Measurements from ENCODE around the gene PSMD12.
"Not testable (repeated sequence)": the region's sequence is repeated elsewhere in the genome, so short reads cannot be mapped to it uniquely, and the experiment has no call there.

Gene PSMD12

GRCh38 chr17:67412032-67412431 is 45.7 kb upstream of the PSMD12 start:
- DNase-seq (ENCODE audit: low read depth, low spot score), result no peak
- no peak for TF ChIP-seq CTCF (IDR thresholded peaks at IDR 0.05; ENCODE audit: insufficient read depth, low read length, missing control alignments)
- CTCF ChIA-PET, result interaction anchor here (0.8 to 1.2 kb wide), 2 partner anchors 33 to 64 kb away, joined by 3 to 4 read pairs; no protein-coding TSS in a partner anchor
- POLR2A ChIA-PET, result no interaction called here
- no peak overlapping the region for H3K4me3 ChIP-seq (ENCODE audit: low read depth, low read length)

GRCh38 chr17:67411397-67411796 is 45.0 kb upstream of the PSMD12 start:
- no peak overlapping the region for H3K4me3 ChIP-seq (ENCODE audit: low read depth, low read length)
- TF ChIP-seq CTCF (IDR thresholded peaks at IDR 0.05; ENCODE audit: insufficient read depth, low read length, missing control alignments), result no peak
- ChIA-PET CTCF (interaction anchor here (0.8 to 1.2 kb wide), 2 partner anchors 32 to 64 kb away, joined by 3 to 4 read pairs; no protein-coding TSS in a partner anchor), POLR2A (no interaction called here)
- no peak for DNase-seq (ENCODE audit: low read depth, low spot score)

- POLR2A ChIA-PET; DNase-seq (ENCODE audit: low read depth, low spot score); CTCF ChIA-PET; H3K4me3 ChIP-seq (ENCODE audit: low read depth, low read length): not testable (repeated sequence)
Measured at GRCh38 chr17:67408455-67408830, 42.1 kb upstream of the PSMD12 start.

- no peak for TF ChIP-seq CTCF (IDR thresholded peaks at IDR 0.05; ENCODE audit: insufficient read depth, low read length, missing control alignments)
- no peak for DNase-seq (ENCODE audit: low read depth, low spot score)
- CTCF ChIA-PET, result no interaction called here
- POLR2A ChIA-PET, result no interaction called here
- H3K4me3 ChIP-seq (ENCODE audit: low read depth, low read length), result no peak overlapping the region
Measured at GRCh38 chr17:67403483-67403882, 37.1 kb upstream of the PSMD12 start.

- no peak for TF ChIP-seq CTCF (IDR thresholded peaks at IDR 0.05; ENCODE audit: insufficient read depth, low read length, missing control alignments)
- no peak for DNase-seq (ENCODE audit: low read depth, low spot score)
- no peak overlapping the region for H3K4me3 ChIP-seq (ENCODE audit: low read depth, low read length)
- CTCF ChIA-PET, result no interaction called here
- POLR2A ChIA-PET, result no interaction called here
Measured at GRCh38 chr17:67403065-67403464, 36.7 kb upstream of the PSMD12 start.

- ChIA-PET POLR2A (no interaction called here), CTCF (no interaction called here)
- DNase-seq (ENCODE audit: low read depth, low spot score), result no peak
- H3K4me3 ChIP-seq (ENCODE audit: low read depth, low read length), result no peak overlapping the region
- no peak for TF ChIP-seq CTCF (IDR thresholded peaks at IDR 0.05; ENCODE audit: insufficient read depth, low read length, missing control alignments)
Measured at GRCh38 chr17:67401598-67402504, 35.5 kb upstream of the PSMD12 start.

GRCh38 chr17:67401106-67401505 is 34.7 kb upstream of the PSMD12 start:
- no peak for TF ChIP-seq CTCF (IDR thresholded peaks at IDR 0.05; ENCODE audit: insufficient read depth, low read length, missing control alignments)
- H3K4me3 ChIP-seq (ENCODE audit: low read depth, low read length), result no peak overlapping the region
- POLR2A ChIA-PET, result no interaction called here
- no peak for DNase-seq (ENCODE audit: low read depth, low spot score)
- CTCF ChIA-PET, result interaction anchor here (1.0 kb wide), 2 partner anchors 14 to 22 kb away, joined by 3 to 6 read pairs; no protein-coding TSS in a partner anchor
